HL-60/S4 treated with phorbol 12-myristate 13-acetate at 8.2 ng/mL for 4 days and 3 days (cell line): ENCODE data around the gene PSMB7.

Experiments used
- in situ Hi-C: fragments of 300-500 bp; cut with MboI; formaldehyde crosslinking; loops from 2 replicates; pipeline ENCODE4 v1.15.0; 2022; ENCODE audit warnings: low sequenced_read_pairs

The PSMB7 gene

DNA sequence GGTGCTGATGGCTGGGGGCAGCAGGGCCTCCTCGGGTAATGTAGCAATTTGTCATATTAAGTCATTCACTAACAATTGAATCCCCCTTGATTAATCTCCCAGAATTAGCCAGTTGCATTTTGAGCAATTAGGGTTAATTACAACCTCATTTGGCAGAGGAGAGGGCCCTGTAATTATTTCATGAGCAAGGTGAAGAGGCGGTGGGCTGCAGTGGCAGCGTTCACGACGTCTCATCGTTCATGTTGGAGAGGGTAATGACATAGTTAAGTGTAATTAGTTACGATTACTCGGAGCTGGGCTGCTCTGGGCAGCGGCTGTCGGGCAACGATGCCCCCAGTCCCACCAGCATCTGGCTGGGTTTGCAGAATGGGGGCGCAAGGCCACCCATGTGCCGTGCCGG lies 111.5 kb downstream of the PSMB7 start:
- in situ Hi-C loops, result no loop called here
